Hepatocyte (in vitro differentiated cells): ENCODE data around the gene LNX1. TPM values are rescaled to one million over a fixed set of nuclear protein-coding genes. Genes with fewer than 3 reads are reported as not detected.

Experiments used
- DNase-seq: peaks from one replicate; pipeline ENCODE4 v3.0.0-alpha.2; 2016; ENCODE audit warnings: low spot score
- H2AFZ ChIP-seq: fragments of 200-600 bp; sonication (generic); 2 replicates; pipeline ENCODE4 v1.6.0; 2016; ENCODE audit warnings: antibody characterized with exemption, mild to moderate bottlenecking
- H3K27ac ChIP-seq: fragments of 200-600 bp; sonication (generic); 2 replicates; pipeline ENCODE4 v1.5.1; 2016; ENCODE audit warnings: mild to moderate bottlenecking
- H3K27me3 ChIP-seq: fragments of 200-600 bp; sonication (generic); 2 replicates; pipeline ENCODE4 v1.6.1; 2016
- H3K36me3 ChIP-seq: fragments of 200-600 bp; sonication (generic); replicated peaks from 2 replicates; pipeline ENCODE4 v1.5.1; 2016; ENCODE audit warnings: low read depth; ENCODE audit not compliant: insufficient read depth
- H3K4me1 ChIP-seq: fragments of 200-600 bp; sonication (generic); 2 replicates; pipeline ENCODE4 v1.5.1; 2016; ENCODE audit warnings: mild to moderate bottlenecking, moderate library complexity; ENCODE audit not compliant: insufficient read depth
- H3K4me2 ChIP-seq: fragments of 200-600 bp; sonication (generic); 2 replicates; pipeline ENCODE4 v1.6.0; 2016
- H3K4me3 ChIP-seq: fragments of 200-600 bp; sonication (generic); 2 replicates; pipeline ENCODE4 v1.5.1; 2016; ENCODE audit warnings: mild to moderate bottlenecking
- H3K79me2 ChIP-seq: fragments of 200-600 bp; sonication (generic); 2 replicates; pipeline ENCODE4 v1.6.0; 2017; ENCODE audit warnings: mild to moderate bottlenecking
- H3K9me2 ChIP-seq: fragments of 200-600 bp; sonication (generic); replicated peaks from 2 replicates; pipeline ENCODE4 v1.6.0; 2017; ENCODE audit warnings: mild to moderate bottlenecking; ENCODE audit not compliant: insufficient read depth
- H3K9me3 ChIP-seq: fragments of 200-600 bp; sonication (generic); 2 replicates; pipeline ENCODE4 v1.5.1; 2016; ENCODE audit warnings: low read depth, mild to moderate bottlenecking
- H4K20me1 ChIP-seq: fragments of 200-600 bp; sonication (generic); 2 replicates; pipeline ENCODE4 v1.6.0; 2016; ENCODE audit warnings: mild to moderate bottlenecking; ENCODE audit not compliant: insufficient read depth, poor library complexity, severe bottlenecking
- EZH2 ChIP-seq: fragments of 200-600 bp; sonication (generic); IDR thresholded peaks from 2 replicates; pipeline ENCODE4 v1.6.1; 2016; ENCODE audit warnings: antibody characterized with exemption, mild to moderate bottlenecking, borderline replicate concordance
- EZH2phosphoT487 ChIP-seq: fragments of 200-600 bp; sonication (generic); IDR thresholded peaks from one replicate; pipeline ENCODE4 v1.6.1; 2018; ENCODE audit warnings: antibody characterized with exemption, mild to moderate bottlenecking, low read depth, moderate library complexity; ENCODE audit not compliant: unreplicated experiment, severe bottlenecking
- WGBS: methylation state at CpG from one replicate; pipeline ENCODE4 v1.1.6; 2016; ENCODE audit warnings: low lambda C conversion rate; ENCODE audit errors: missing lambda C conversion rate; 5-methylcytosine and 5-hydroxymethylcytosine counted together
- polyA plus RNA-seq: library from polyadenylated mRNA; unstranded; fragments of >200 nt; fragmentation: Nextera tagmentation; extraction: Ambion mirVana; gene quantifications from 2 replicates; pipeline ENCODE4 v1.2.1, GENCODE V29; 2016
- total RNA-seq: library from RNA; depleted of rRNA; stranded (reverse); fragments of >200 nt; gene quantifications from 2 replicates; pipeline ENCODE4 v1.2.3, GENCODE V29; 2014
- TF ChIP-seq, protein P1 (sequence below): fragments of 200-600 bp; sonication (generic); IDR thresholded peaks from 2 replicates; pipeline ENCODE4 v1.5.1; 2016; ENCODE audit warnings: antibody characterized with exemption, mild to moderate bottlenecking; ENCODE audit not compliant: poor library complexity

Gene LNX1
- total and polyA plus RNA-seq, 2 experiments from 2014 or later, result 8.4 to 16.7 TPM

DNA sequence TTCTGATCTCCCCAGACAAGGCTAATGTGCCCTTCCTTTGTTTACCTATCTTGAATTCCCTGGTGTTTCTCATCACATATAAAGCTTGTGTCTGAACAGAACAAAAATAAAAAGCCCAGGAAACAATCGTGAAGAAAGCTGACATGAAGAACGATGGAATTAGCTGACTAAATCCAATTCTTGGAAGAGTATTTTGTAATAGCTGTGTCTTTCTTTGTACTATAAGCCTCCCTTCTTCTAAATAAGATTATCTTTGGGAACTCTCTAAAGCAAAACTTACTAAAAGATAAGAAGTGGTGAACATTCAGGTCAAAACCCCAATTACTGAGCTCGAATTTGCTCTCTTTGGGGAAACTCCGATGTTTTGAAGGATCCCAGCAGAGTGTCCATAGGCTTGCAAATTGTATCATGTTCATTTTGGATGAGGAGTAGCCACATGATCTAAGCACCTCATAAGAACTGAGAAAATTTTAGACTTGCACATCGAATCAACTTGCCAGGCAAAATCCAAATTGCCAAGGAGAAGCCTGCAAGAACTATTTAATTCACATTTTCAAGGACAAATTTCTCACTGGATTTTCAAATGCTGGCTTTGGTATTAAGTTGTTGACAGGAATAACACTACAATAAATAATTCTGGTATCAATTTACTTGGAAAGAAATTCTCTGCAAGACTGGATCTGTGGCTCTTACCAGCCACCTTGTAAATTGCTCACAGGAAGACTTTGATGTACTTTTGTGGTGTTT, 106.2 kb downstream of the LNX1 start:
- Histone ChIP-seq H3K36me3 (no peaks in the 10 kb centered on the region), H2AFZ (no peak overlapping the region), H3K27me3 (no peaks in the 10 kb centered on the region), H3K27ac (peak overlapping the region; percentile 17), H4K20me1 (no peaks in the 10 kb centered on the region), H3K79me2 (no peaks in the 10 kb centered on the region), H3K4me1 (no peaks in the 10 kb centered on the region), H3K4me3 (no peak overlapping the region), H3K4me2 (no peak overlapping the region), H3K9me3 (no peaks in the 10 kb centered on the region), H3K9me2 (no peaks in the 10 kb centered on the region)
- no peak for DNase-seq
- 51% methylated on average over 5 of the region's 5 CpGs for WGBS
- TF ChIP-seq, protein P1, sequence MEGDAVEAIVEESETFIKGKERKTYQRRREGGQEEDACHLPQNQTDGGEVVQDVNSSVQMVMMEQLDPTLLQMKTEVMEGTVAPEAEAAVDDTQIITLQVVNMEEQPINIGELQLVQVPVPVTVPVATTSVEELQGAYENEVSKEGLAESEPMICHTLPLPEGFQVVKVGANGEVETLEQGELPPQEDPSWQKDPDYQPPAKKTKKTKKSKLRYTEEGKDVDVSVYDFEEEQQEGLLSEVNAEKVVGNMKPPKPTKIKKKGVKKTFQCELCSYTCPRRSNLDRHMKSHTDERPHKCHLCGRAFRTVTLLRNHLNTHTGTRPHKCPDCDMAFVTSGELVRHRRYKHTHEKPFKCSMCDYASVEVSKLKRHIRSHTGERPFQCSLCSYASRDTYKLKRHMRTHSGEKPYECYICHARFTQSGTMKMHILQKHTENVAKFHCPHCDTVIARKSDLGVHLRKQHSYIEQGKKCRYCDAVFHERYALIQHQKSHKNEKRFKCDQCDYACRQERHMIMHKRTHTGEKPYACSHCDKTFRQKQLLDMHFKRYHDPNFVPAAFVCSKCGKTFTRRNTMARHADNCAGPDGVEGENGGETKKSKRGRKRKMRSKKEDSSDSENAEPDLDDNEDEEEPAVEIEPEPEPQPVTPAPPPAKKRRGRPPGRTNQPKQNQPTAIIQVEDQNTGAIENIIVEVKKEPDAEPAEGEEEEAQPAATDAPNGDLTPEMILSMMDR, result no peak
- no peak for TF ChIP-seq EZH2phosphoT487
- no peak for TF ChIP-seq EZH2

DNA sequence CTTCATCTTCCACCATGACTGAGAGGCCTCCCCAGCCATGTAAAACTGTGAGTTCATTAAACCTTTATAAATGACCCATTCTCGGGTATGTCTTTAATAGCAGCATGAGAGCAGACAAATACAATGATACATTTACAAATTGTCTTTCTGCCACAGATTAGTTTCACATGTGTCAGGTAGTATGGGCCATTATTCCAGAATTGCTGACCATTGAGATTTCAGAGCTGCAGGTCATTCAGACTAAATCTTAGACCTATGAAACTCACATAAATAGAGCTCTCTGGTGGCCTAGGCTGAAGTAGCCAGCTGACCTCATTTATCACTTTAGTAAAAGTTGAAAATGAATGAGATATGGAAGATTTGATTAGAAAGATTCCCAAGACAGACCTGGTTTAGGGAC, 108.0 kb downstream of the LNX1 start:
- no peak for DNase-seq
- Histone ChIP-seq H3K27me3 (no peaks in the 10 kb centered on the region), H3K4me3 (no peak overlapping the region), H3K79me2 (no peaks in the 10 kb centered on the region), H3K27ac (no peak overlapping the region), H4K20me1 (no peaks in the 10 kb centered on the region), H2AFZ (no peak overlapping the region), H3K4me1 (no peaks in the 10 kb centered on the region), H3K9me2 (no peaks in the 10 kb centered on the region), H3K9me3 (no peaks in the 10 kb centered on the region), H3K36me3 (no peaks in the 10 kb centered on the region), H3K4me2 (no peak overlapping the region)
- WGBS, result 100% methylated on average over 1 of the region's 1 CpG
- no peak for TF ChIP-seq EZH2phosphoT487
- no peak for TF ChIP-seq EZH2
- TF ChIP-seq, protein P1, result no peak

DNA sequence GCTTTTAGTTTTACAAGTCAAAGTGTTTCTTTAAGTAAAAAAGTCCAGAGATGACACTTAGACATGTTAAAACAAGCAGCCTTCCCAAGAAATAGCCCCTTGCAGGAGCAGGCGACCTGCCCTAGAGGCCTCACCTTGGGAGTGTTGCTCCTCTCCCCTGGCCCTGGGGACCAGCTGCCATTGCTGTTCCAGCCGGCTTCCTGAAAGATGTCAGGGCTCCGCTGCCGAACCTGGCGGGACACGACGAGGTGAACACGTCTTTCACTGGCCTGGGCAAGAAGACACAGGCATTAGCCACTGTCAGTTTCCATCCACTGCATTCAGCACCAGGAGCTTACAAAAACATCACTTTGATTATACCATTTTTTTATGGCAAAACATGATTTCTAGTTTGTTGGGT, 109.7 kb downstream of the LNX1 start:
- 86% methylated on average over 8 of the region's 8 CpGs for WGBS

More for the DNA sequence above, 109.7 kb downstream of the LNX1 start:
- H3K27ac ChIP-seq, result no peak overlapping the region
- no peak overlapping the region for H3K4me2 ChIP-seq
- no peaks in the 10 kb centered on the region for H4K20me1 ChIP-seq
- H3K4me1 ChIP-seq, result peaks cover 3% of the 10 kb centered on the region
- no peaks in the 10 kb centered on the region for H3K9me2 ChIP-seq
- no peak overlapping the region for H2AFZ ChIP-seq
- no peak overlapping the region for H3K4me3 ChIP-seq
- no peaks in the 10 kb centered on the region for H3K27me3 ChIP-seq
- no peak for DNase-seq
- no peaks in the 10 kb centered on the region for H3K9me3 ChIP-seq
- no peaks in the 10 kb centered on the region for H3K36me3 ChIP-seq
- H3K79me2 ChIP-seq, result no peaks in the 10 kb centered on the region
- no peak for TF ChIP-seq EZH2
- TF ChIP-seq, protein P1, result no peak
- TF ChIP-seq EZH2phosphoT487, result no peak
